NT2/D1 (cell line): ENCODE results near the gene ZNF548.

Experiments
- SUZ12 ChIP-seq: IDR thresholded peaks from 2 replicates; pipeline ENCODE4 v1.6.1; 2011; ENCODE audit not compliant: insufficient read length, insufficient read depth; ENCODE audit errors: extremely low read depth
- YY1 ChIP-seq: IDR thresholded peaks from 2 replicates; pipeline ENCODE4 v1.6.1; 2011; ENCODE audit not compliant: insufficient read length, insufficient read depth
- ZNF274 ChIP-seq: IDR thresholded peaks from 2 replicates; pipeline ENCODE4 v1.6.1; 2011; ENCODE audit warnings: mild to moderate bottlenecking, low read depth, low read length

GRCh38 chr19:57403737-57404563 lies 14.3 kb downstream of the ZNF548 start:
- no peak for TF ChIP-seq ZNF274
- no peak for TF ChIP-seq YY1
- TF ChIP-seq SUZ12: no peak
